Natural killer cell (primary cell): ENCODE measurements around the gene B3GNT7. TPM values are rescaled to one million over a fixed set of nuclear protein-coding genes. Genes with fewer than 3 reads are reported as not detected.

ENCODE experiments used
- ATAC-seq, 3 donors: fragments of 150-1000 bp in 2 of 3; fragments of 200-7000 bp in 1 of 3; cut with Tn5 transposase; 1 replicate in 1 of 3; 2 replicates in 2 of 3; pipeline ENCODE4 v1.10.0; 2021; ENCODE audit warnings: mild to moderate bottlenecking in 2 of 3, moderate library complexity in 2 of 3
- DNase-seq, 2 donors: peaks; one replicate each; pipeline versions ENCODE4 v3.0.0 to v3.0.0-alpha.2; 2013 to 2021; ENCODE audit warnings: mixed read lengths in 1 of 2
- H3K27ac ChIP-seq: one replicate; pipeline ENCODE4 v1.5.1; 2013; ENCODE audit warnings: mild to moderate bottlenecking, low read length
- H3K27me3 ChIP-seq: one replicate; pipeline ENCODE4 v1.6.1; 2013; ENCODE audit warnings: low read length; ENCODE audit not compliant: control insufficient read depth, insufficient read depth
- H3K36me3 ChIP-seq: one replicate; pipeline ENCODE4 v1.6.1; 2013; ENCODE audit warnings: low read length; ENCODE audit not compliant: control insufficient read depth, insufficient read depth
- H3K4me1 ChIP-seq: one replicate; pipeline ENCODE4 v1.6.1; 2013; ENCODE audit warnings: low read length; ENCODE audit not compliant: control insufficient read depth, insufficient read depth
- H3K4me3 ChIP-seq: one replicate; pipeline ENCODE4 v1.5.1; 2013; ENCODE audit warnings: low read length
- H3K9me3 ChIP-seq: one replicate; pipeline ENCODE4 v1.6.1; 2013; ENCODE audit warnings: low read length; ENCODE audit not compliant: control insufficient read depth, insufficient read depth
- H3K27ac Mint-ChIP-seq, 2 donors: one replicate each; pipeline ENCODE4 v1.8.0; 2022; ENCODE audit warnings: mild to moderate bottlenecking in 2 of 2, mixed read lengths in 2 of 2, moderate library complexity in 1 of 2
- H3K27me3 Mint-ChIP-seq, 2 donors: one replicate each; pipeline ENCODE4 v1.8.0; 2022; ENCODE audit warnings: low read depth in 2 of 2, mixed read lengths in 2 of 2
- H3K36me3 Mint-ChIP-seq: one replicate; pipeline ENCODE4 v1.8.0; 2022; ENCODE audit warnings: mixed read lengths
- H3K4me1 Mint-ChIP-seq, 2 donors: one replicate each; pipeline ENCODE4 v1.8.0; 2022; ENCODE audit warnings: mixed read lengths in 2 of 2
- H3K4me3 Mint-ChIP-seq: one replicate; pipeline ENCODE4 v1.8.0; 2022; ENCODE audit warnings: mild to moderate bottlenecking, moderate library complexity, mixed read lengths
- H3K9me3 Mint-ChIP-seq, 2 donors: one replicate each; pipeline ENCODE4 v1.8.0; 2022; ENCODE audit warnings: mixed read lengths in 2 of 2
- CTCF ChIP-seq: fragments of 200-600 bp; IDR thresholded peaks from one replicate; pipeline ENCODE4 v1.8.0; 2022; ENCODE audit warnings: antibody characterized with exemption
- WGBS: methylation state at CpG from one replicate; pipeline ENCODE4 v1.1.7; 2013; ENCODE audit warnings: missing lambda C conversion rate; ENCODE audit not compliant: insufficient coverage; 5-methylcytosine and 5-hydroxymethylcytosine counted together
- intact Hi-C: fragments of 100-400 bp; cut with micrococcal nuclease; formaldehyde crosslinking; loops from one replicate; pipeline ENCODE4 v1.14.2; 2022
- total RNA-seq, 4 donors: library from RNA; stranded (reverse); fragments of 120-200 nt in 1 of 4; gene quantifications; one replicate each; pipeline versions ENCODE4 v1.2.3 to v1.2.4, GENCODE V29; 2013 to 2022

B3GNT7 gene
- total RNA-seq, 3 donors from 2014 or later (not counting 1 experiment from before 2014, with no cell fraction given): 87.5 to 151 (median 113) TPM

DNA sequence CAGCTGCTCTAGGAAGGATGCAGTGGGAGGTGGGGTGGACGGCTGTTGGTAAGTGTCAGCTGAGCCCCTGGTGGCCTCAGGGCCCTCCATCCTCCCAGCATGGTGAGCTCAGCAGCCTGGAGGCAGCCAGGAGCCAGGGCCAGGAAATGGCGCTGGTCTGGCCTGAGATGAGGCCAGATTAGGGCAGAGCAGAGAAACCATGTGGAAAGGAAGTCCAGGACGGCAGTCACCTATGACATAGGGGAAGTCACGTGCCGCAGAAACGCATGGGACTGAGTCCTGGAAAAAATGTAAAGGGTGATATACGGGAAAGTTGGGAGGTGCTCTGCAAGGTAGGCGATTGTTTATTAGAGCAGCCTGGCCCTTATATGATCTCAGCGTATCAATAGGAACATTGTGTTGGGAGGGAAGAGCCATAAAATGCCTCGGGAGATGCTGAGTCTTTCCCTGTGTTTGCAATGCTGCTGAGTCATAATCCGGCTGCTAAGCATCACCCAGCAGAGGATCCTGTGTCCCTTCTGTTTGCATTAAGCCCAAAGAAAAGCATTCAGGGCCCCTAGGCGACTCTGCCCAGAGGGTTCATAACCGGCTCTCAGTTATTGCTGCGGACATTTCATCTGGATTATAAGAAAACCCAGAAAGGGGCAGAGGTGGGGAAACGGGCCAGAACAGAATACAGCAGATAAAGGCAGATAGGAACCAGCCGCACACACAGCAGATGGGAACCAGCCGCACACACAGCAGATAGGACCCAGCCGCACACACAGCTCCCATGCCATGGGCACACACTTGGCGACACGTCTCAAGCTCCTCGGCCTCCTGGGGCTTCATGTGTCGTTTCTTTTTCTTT lies 30.3 kb upstream of the B3GNT7 start:
- 76% methylated on average over 22 of the region's 22 CpGs for WGBS
- Histone ChIP-seq H3K4me1 (peaks cover 35% of the 10 kb centered on the region), H3K9me3 (no peaks in the 10 kb centered on the region), H3K4me3 (no peak overlapping the region), H3K36me3 (no peaks in the 10 kb centered on the region), H3K27ac (no peak overlapping the region), H3K27me3 (no peaks in the 10 kb centered on the region)
- TF ChIP-seq CTCF: no peak
- ATAC-seq: no peak
- Mint-ChIP-seq H3K27me3 (no peaks in the 10 kb centered on the region), H3K4me3 (no peak overlapping the region), H3K36me3 (no peaks in the 10 kb centered on the region), H3K9me3 (no peaks in the 10 kb centered on the region), H3K4me1 (peaks cover 27 to 33% of the 10 kb centered on the region in 2 donors), H3K27ac (no peak overlapping the region)
- intact Hi-C loops: loop anchor here (5.0 kb wide), 1 partner anchor 47 kb away; no protein-coding TSS in a partner anchor
- DNase-seq: no peak

- H3K4me3 ChIP-seq: no peak overlapping the region
- intact Hi-C loops: no loop called here
- H3K27me3 ChIP-seq: no peaks in the 10 kb centered on the region
- TF ChIP-seq CTCF: no peak
- no peaks in the 10 kb centered on the region for H3K27me3 Mint-ChIP-seq
- H3K4me1 ChIP-seq: peaks cover 26% of the 10 kb centered on the region
- no peak for ATAC-seq
- no peak overlapping the region for H3K27ac ChIP-seq
- H3K9me3 Mint-ChIP-seq: no peaks in the 10 kb centered on the region
- no peak overlapping the region for H3K27ac Mint-ChIP-seq
- no peak overlapping the region for H3K4me3 Mint-ChIP-seq
- 95% methylated on average over 8 of the region's 8 CpGs for WGBS
- no peak for DNase-seq
- peaks cover 19 to 20% of the 10 kb centered on the region in 2 donors for H3K4me1 Mint-ChIP-seq
- H3K36me3 ChIP-seq: no peaks in the 10 kb centered on the region
- H3K36me3 Mint-ChIP-seq: no peaks in the 10 kb centered on the region
- H3K9me3 ChIP-seq: no peaks in the 10 kb centered on the region
These were observed 28.3 kb upstream of the B3GNT7 start for GRCh38 chr2:231367178-231367577.

DNA sequence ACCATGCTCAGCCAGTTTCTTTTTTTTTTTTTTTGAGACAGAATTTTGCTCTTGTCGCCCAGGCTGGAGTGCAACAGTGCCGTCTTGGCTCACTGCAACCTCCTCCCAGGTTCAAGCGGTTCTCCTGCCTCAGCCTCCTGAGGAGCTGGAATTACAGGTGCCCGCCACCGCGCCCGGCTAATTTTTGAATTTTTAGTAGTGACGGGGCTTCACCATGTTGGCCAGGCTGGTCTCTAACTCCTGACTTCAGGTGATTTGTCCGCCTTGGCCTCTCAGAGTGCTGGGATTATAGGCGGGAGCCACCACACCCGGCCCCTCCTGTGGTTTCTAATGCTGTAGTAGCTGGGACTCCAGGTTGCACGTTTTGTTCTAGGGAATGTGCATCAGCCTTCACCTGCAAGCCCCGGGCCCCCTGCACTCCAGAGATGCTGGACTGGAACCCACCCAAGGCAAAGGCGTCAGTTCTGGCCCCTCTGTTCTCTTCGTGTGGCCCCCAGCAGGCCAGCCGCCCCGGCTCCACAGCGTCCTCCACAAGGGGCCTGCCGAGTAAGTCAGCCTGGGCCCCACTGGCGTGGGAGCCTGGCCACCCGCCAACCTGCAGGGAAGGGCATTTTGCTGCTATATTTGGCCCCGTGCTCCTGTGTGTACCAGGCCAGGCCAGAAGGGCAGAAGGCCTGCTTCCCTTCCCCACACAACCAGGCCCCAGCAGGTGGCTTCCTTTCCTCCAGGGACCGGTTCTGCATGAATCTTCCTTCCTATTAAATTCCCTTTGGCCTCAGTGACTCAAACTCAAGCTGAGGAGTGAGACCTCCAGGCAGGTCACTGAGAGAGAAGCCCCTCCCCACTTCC lies 25.7 kb upstream of the B3GNT7 start:
- TF ChIP-seq CTCF: no peak
- Histone ChIP-seq H3K4me1 (peaks cover 6% of the 10 kb centered on the region), H3K9me3 (no peaks in the 10 kb centered on the region), H3K4me3 (no peak overlapping the region), H3K27ac (no peak overlapping the region), H3K36me3 (no peaks in the 10 kb centered on the region), H3K27me3 (no peaks in the 10 kb centered on the region)
- intact Hi-C loops: no loop called here
- Mint-ChIP-seq H3K9me3 (no peaks in the 10 kb centered on the region), H3K36me3 (no peaks in the 10 kb centered on the region), H3K4me1 (peaks cover 5 to 6% of the 10 kb centered on the region in 2 donors), H3K27me3 (no peaks in the 10 kb centered on the region), H3K27ac (no peak overlapping the region), H3K4me3 (no peak overlapping the region)
- ATAC-seq (no peak), DNase-seq (no peak)
- WGBS: 89% methylated on average over 23 of the region's 23 CpGs
